Measurements from ENCODE around the gene UBIAD1. TPM values are rescaled to one million over a fixed set of nuclear protein-coding genes. Genes with fewer than 3 reads are reported as not detected.
"Not testable (repeated sequence)": the region's sequence is repeated elsewhere in the genome, so short reads cannot be mapped to it uniquely, and the experiment has no call there.

The UBIAD1 gene
- total and polyA plus RNA-seq, 8 donors: 2.2 to 33.8 (median 5.9) TPM

DNA sequence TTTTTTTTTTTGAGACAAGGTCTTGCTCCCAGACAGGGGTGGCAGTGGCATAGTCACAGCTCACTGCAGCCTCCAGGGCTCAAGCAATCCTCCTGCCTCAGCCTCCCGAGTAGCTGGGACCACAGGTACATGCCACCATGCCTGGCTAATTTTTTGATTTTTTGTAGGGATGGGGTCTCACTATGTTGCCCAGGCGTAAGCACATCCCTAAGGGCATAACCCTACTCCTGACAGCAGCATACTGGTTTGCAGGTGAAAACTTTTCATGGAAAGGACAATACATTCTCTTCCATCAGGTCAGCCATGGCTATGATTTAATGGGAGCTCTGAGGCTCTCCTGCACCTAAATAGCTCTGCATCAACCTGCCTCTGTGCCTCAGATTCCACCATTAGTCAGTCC is 29.4 kb downstream of the UBIAD1 start:
- H3K4me1 ChIP-seq: no peaks in the 10 kb centered on the region
- no peaks in the 10 kb centered on the region for H3K27me3 ChIP-seq
- no peaks in the 10 kb centered on the region for H3K9me3 ChIP-seq
- WGBS, 5 donors: 90 to 97% (median 95%) methylated on average over 2 of the region's 2 CpGs
- H3K36me3 ChIP-seq: no peaks in the 10 kb centered on the region
- no peak overlapping the region for H3K4me3 ChIP-seq
- intact Hi-C loops (cut with DNase I; ENCODE audit: low total_unique reads): no loop called here
- no peak overlapping the region for H3K27ac ChIP-seq
- TF ChIP-seq CTCF (IDR thresholded peaks at IDR 0.05): no peak
- no peak for TF ChIP-seq POLR2A (IDR thresholded peaks at IDR 0.05)
- TF ChIP-seq EP300 (IDR thresholded peaks at IDR 0.05): no peak
- TF ChIP-seq POLR2AphosphoS5 (IDR thresholded peaks at IDR 0.05): no peak
- no peak for DNase-seq

GRCh38 chr1:11305516-11305915 is 32.5 kb downstream of the UBIAD1 start:
- intact Hi-C loops (cut with DNase I; ENCODE audit: low total_unique reads); DNase-seq; H3K27me3 ChIP-seq; H3K4me3 ChIP-seq; H3K9me3 ChIP-seq; H3K27ac ChIP-seq; H3K36me3 ChIP-seq; H3K4me1 ChIP-seq: not testable (repeated sequence)
- 88 to 94% (median 90%) methylated on average over 14 to 29 of the region's 29 CpGs for WGBS, 5 donors

DNA sequence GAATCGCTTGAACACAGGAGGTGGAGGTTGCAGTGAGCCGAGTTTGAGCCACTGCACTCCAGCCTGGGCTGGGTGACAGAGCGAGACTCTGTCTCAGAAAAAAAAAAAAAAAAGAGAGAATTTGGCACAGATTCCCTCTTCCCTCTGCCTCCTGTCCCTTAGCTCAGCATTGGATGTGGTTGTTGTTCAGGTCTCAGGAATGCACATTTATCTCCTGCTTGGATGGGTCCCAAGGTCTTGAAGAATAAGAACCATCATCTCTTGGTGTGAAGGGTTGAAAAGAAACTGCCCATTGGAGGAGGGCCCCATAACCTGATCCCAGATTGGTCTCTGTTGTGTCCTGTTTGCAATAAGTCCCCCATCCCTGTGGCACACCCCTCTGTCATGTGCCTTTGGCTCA is 34.9 kb downstream of the UBIAD1 start:
- Histone ChIP-seq H3K36me3 (no peaks in the 10 kb centered on the region), H3K4me3 (no peak overlapping the region), H3K4me1 (no peaks in the 10 kb centered on the region), H3K27ac (no peak overlapping the region), H3K27me3 (peaks cover 0 to 7% (median 0%) of the 10 kb centered on the region in 3 donors), H3K9me3 (no peaks in the 10 kb centered on the region)
- DNase-seq: no peak
- WGBS, 5 donors: 84 to 88% (median 86%) methylated on average over 3 of the region's 3 CpGs
- TF ChIP-seq POLR2A (IDR thresholded peaks at IDR 0.05) (no peak), POLR2AphosphoS5 (IDR thresholded peaks at IDR 0.05) (no peak), CTCF (IDR thresholded peaks at IDR 0.05) (no peak), EP300 (IDR thresholded peaks at IDR 0.05) (no peak)
- intact Hi-C loops (cut with DNase I; ENCODE audit: low total_unique reads): no loop called here

GRCh38 chr1:11308699-11309224 is 35.8 kb downstream of the UBIAD1 start:
- TF ChIP-seq POLR2AphosphoS5 (IDR thresholded peaks at IDR 0.05): no peak
- TF ChIP-seq EP300 (IDR thresholded peaks at IDR 0.05): no peak
- TF ChIP-seq CTCF (IDR thresholded peaks at IDR 0.05): no peak
- no peak for TF ChIP-seq POLR2A (IDR thresholded peaks at IDR 0.05)
- intact Hi-C loops (cut with DNase I; ENCODE audit: low total_unique reads): no loop called here
- H3K9me3 ChIP-seq: no peaks in the 10 kb centered on the region
- H3K4me3 ChIP-seq: no peak overlapping the region
- H3K27ac ChIP-seq: no peak overlapping the region
- H3K27me3 ChIP-seq: peaks cover 0 to 7% (median 0%) of the 10 kb centered on the region in 3 donors
- 56 to 84% (median 65%) methylated on average over 4 to 6 of the region's 6 CpGs for whole genome bisulfite sequencing, 5 donors
- H3K4me1 ChIP-seq: no peaks in the 10 kb centered on the region
- DNase-seq: no peak
- H3K36me3 ChIP-seq: no peaks in the 10 kb centered on the region

- Histone ChIP-seq H3K4me3 (no peak overlapping the region), H3K4me1 (no peaks in the 10 kb centered on the region), H3K9me3 (no peaks in the 10 kb centered on the region), H3K27me3 (peaks cover 0 to 7% (median 0%) of the 10 kb centered on the region in 3 donors), H3K36me3 (no peaks in the 10 kb centered on the region), H3K27ac (no peak overlapping the region)
- DNase-seq: no peak
- 86 to 93% (median 89%) methylated on average over 7 of the region's 7 CpGs for WGBS, 5 donors
- intact Hi-C loops (cut with DNase I; ENCODE audit: low total_unique reads): no loop called here
- no peak for TF ChIP-seq CTCF (IDR thresholded peaks at IDR 0.05)
- TF ChIP-seq EP300 (IDR thresholded peaks at IDR 0.05): no peak
- no peak for TF ChIP-seq POLR2AphosphoS5 (IDR thresholded peaks at IDR 0.05)
- no peak for TF ChIP-seq POLR2A (IDR thresholded peaks at IDR 0.05)
Measured at GRCh38 chr1:11309385-11309784, 36.4 kb downstream of the UBIAD1 start.
